ENCODE data around the gene MFAP4. TPM values are rescaled to one million over a fixed set of nuclear protein-coding genes. Genes with fewer than 3 reads are reported as not detected.

Gene MFAP4
- total and polyA plus RNA-seq, 5 donors: 92.8 to 160 (median 119) TPM

DNA sequence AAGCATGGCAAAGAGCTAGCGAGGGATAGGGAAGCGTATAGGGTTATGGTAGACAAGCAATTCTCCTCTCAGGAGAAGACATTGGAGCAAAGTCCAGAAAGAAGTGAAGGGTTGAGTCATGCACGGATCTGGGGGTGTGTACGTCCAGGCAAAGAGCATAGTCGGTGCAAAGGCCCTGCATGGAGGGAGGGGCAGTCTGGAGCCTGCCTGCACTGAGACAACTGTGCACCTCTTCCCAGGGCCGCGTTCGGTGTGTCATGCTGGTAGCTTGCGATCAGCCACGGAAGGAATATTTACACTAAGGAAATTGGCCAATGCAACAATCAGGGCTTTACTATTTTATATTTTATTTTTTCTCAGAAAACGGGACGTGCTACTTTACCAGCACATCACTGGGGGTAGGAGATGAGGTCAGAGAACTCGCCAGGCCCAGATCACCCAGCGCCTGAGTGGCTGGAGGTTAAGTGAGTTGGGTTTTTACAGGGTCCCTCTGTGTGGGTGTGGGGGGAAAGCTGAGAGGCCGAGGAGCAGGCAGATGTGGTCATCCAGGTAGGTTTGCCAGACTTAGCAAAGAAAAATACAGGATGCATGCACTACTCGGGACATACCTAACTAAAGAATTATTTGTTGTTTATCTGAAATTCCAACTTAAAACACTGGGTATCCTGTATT is 17.7 kb downstream of the MFAP4 start:
- Histone ChIP-seq H3K27ac (ENCODE audit: low read length) (no peak overlapping the region), H3K27me3 (ENCODE audit: control insufficient read depth, insufficient read depth) (no peaks in the 10 kb centered on the region), H3K4me1 (ENCODE audit: control insufficient read depth, insufficient read depth, low read length) (peaks cover 2% of the 10 kb centered on the region), H3K4me3 (ENCODE audit: low read length) (no peak overlapping the region), H3K9me3 (ENCODE audit: control insufficient read depth, low read length) (no peaks in the 10 kb centered on the region)
- ATAC-seq (no peak), DNase-seq (no peak)
- 92% methylated on average over 16 of the region's 16 CpGs for WGBS
- intact Hi-C loops (cut with DNase I): loop anchor here in 3 of 4 donors (10.0 kb wide), 1 partner anchor 396 kb away; no protein-coding TSS in a partner anchor

DNA sequence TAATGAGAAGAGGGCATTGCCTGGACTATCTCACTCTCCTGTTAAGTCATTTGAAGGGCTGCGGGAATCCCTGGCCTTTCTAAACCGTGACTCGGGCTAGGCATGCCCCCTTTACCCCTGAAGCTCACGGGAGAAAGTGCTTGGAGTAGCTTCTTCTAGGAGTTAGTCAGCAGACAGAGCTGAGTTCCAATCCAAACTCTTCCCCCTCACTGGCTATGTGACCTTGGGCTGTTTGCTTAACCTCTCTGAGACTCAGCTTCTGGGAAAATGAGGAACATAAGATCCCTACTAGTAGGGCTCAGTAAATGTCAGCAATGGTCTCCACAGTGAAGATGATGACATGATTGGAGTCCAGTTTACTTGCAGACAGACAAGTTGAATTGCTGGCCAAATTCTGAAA is 18.8 kb downstream of the MFAP4 start:
- peaks cover 2% of the 10 kb centered on the region for H3K4me1 ChIP-seq (ENCODE audit: control insufficient read depth, insufficient read depth, low read length)
- intact Hi-C loops (cut with DNase I): loop anchor here in 3 of 4 donors (10.0 kb wide), 1 partner anchor 397 kb away; no protein-coding TSS in a partner anchor
- no peak overlapping the region for H3K27ac ChIP-seq (ENCODE audit: low read length)
- no peak overlapping the region for H3K4me3 ChIP-seq (ENCODE audit: low read length)
- H3K9me3 ChIP-seq (ENCODE audit: control insufficient read depth, low read length): no peaks in the 10 kb centered on the region
- DNase-seq (no peak), ATAC-seq (no peak)
- H3K27me3 ChIP-seq (ENCODE audit: control insufficient read depth, insufficient read depth): no peaks in the 10 kb centered on the region
- WGBS: 79% methylated on average over 4 of the region's 4 CpGs

DNA sequence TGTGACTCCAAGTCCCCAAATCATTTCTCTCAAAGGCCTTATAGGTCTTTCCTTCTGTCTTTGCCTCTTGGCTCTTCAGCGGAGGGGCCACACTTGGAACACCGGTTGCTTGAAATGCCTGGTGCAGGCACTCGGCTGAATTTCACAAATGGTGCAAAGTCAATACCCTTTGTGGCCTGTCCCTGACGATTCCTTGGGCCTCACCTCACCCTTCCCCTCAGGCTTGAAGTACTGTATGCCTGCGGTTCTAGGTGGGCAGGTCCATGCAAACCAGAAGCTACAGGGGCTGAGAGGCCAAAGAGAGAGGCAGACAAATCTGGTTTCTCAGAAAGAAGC is 20.4 kb downstream of the MFAP4 start:
- H3K27me3 ChIP-seq (ENCODE audit: control insufficient read depth, insufficient read depth): no peaks in the 10 kb centered on the region
- no peak overlapping the region for H3K27ac ChIP-seq (ENCODE audit: low read length)
- no peak overlapping the region for H3K4me3 ChIP-seq (ENCODE audit: low read length)
- H3K9me3 ChIP-seq (ENCODE audit: control insufficient read depth, low read length): no peaks in the 10 kb centered on the region
- no peak for DNase-seq
- intact Hi-C loops (cut with DNase I): loop anchor here in 3 of 4 donors (10.0 kb wide), 1 partner anchor 398 kb away; no protein-coding TSS in a partner anchor
- peaks cover 4% of the 10 kb centered on the region for H3K4me1 ChIP-seq (ENCODE audit: control insufficient read depth, insufficient read depth, low read length)
- WGBS: 91% methylated on average over 5 of the region's 5 CpGs
- no peak for ATAC-seq

DNA sequence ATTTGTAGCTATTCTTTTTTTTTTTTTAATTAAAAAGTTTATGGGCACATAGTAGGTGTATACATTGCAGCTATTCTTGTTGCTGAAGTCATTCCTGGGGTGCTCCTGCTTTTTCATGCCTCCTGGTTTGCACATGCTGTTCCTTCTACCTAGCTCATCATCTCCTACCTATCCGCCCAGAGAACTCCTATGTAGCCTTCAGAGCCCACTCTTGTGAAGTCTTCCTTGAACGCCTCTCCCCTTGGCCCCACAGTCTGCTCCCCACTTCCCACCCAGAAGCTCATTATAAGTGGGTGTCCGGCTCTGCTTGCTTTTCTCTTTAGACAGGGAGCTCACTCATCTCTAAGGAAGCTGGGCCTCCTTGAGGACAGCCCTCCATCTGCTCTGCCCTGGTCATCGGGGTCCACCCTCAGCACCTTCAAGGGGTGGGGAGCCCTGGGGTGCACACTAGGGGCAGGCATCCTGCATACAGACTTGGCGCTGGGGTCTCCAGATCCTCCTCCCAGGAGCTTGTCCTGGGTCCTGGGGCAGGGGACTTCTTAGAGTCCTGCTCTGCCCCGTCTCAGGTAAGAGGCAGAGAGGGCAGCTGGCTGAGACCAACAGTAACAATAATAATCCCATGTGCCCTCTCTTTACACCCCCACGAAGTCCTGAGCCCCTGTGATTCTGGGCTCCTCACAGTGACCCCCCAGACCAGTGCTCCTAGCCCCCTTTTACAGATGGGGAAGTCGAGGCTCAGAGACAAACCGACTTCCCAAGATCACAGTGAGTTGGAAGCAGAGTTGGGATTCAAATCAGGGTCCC is 21.0 kb downstream of the MFAP4 start:
- H3K4me3 ChIP-seq (ENCODE audit: low read length): no peak overlapping the region
- DNase-seq (no peak), ATAC-seq (no peak)
- 90% methylated on average over 9 of the region's 9 CpGs for WGBS
- H3K27me3 ChIP-seq (ENCODE audit: control insufficient read depth, insufficient read depth): no peaks in the 10 kb centered on the region
- intact Hi-C loops (cut with DNase I): loop anchor here in 3 of 4 donors (10.0 kb wide), 1 partner anchor 399 kb away; no protein-coding TSS in a partner anchor
- H3K9me3 ChIP-seq (ENCODE audit: control insufficient read depth, low read length): no peaks in the 10 kb centered on the region
- no peak overlapping the region for H3K27ac ChIP-seq (ENCODE audit: low read length)
- peaks cover 4% of the 10 kb centered on the region for H3K4me1 ChIP-seq (ENCODE audit: control insufficient read depth, insufficient read depth, low read length)

DNA sequence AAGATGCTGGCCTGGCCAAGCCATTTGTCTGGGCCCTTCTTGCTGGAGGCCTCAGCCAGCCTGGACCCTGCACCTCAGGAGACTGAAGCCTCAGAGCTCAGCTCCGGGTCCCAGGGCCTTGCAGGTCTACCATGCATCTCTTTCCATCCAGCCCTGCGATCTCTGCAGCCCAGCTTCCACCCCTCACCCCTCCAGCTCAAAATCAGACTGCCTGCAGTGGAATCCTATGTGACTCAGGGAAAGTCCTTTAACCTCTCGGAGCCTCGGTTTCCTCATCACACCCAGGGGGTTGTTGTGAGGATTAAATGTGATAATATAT is 21.5 kb downstream of the MFAP4 start:
- intact Hi-C loops (cut with DNase I): loop anchor here in 3 of 4 donors (10.0 kb wide), 1 partner anchor 399 kb away; no protein-coding TSS in a partner anchor
- DNase-seq: no peak
- Histone ChIP-seq H3K27me3 (ENCODE audit: control insufficient read depth, insufficient read depth) (no peaks in the 10 kb centered on the region), H3K27ac (ENCODE audit: low read length) (no peak overlapping the region), H3K4me1 (ENCODE audit: control insufficient read depth, insufficient read depth, low read length) (peaks cover 4% of the 10 kb centered on the region), H3K4me3 (ENCODE audit: low read length) (no peak overlapping the region), H3K9me3 (ENCODE audit: control insufficient read depth, low read length) (no peaks in the 10 kb centered on the region)
- ATAC-seq: no peak
- WGBS: 89% methylated on average over 4 of the region's 4 CpGs

DNA sequence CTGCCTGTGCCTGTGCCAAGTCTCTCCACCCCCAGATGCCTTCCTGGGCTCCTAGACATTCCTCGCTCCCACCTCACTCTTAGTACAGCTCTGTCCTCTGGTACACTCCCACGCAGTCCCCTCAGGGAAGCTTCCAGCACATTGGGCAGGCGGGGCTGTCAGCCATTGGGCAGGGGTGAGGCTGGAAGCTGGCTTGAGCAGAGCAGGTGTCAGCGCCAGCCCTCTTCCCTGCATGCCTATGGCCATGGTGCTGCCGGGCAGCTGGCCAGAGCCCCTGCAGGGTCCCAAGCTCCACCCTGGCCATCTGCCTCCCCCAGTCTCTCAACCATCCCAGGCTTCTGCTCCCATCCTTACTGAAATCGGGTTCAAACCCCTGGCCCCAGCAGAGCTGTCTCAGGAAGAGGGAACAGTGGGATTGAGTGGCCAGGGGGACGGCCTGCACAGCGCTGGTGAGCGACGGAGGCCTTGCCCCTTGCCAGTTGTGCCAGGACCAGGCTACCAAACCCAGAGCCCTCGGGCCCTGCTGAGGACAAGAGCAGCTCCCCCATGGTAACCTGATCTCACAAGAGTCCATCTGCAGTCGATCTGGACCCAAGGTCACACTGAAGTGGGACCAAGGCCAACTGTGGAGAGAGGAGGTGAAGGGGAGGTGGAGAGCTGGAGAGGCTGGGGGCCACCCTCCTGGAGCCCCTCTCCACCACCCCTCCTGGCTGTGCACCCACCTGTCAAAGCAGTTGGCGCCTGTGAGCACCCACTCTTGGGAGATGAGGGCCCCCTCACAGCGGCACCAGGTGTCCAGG is 22.1 kb downstream of the MFAP4 start:
- intact Hi-C loops (cut with DNase I): loop anchor here (5.0 to 10.0 kb wide), 2 partner anchors 82 to 400 kb away; no protein-coding TSS in a partner anchor
- DNase-seq: peak in 1 of 3 donors; percentile 46
- ATAC-seq: no peak
- Histone ChIP-seq H3K27me3 (ENCODE audit: control insufficient read depth, insufficient read depth) (no peaks in the 10 kb centered on the region), H3K9me3 (ENCODE audit: control insufficient read depth, low read length) (no peaks in the 10 kb centered on the region), H3K4me3 (ENCODE audit: low read length) (no peak overlapping the region), H3K27ac (ENCODE audit: low read length) (no peak overlapping the region), H3K4me1 (ENCODE audit: control insufficient read depth, insufficient read depth, low read length) (peaks cover 2% of the 10 kb centered on the region)
- WGBS: 78% methylated on average over 14 of the region's 14 CpGs

DNA sequence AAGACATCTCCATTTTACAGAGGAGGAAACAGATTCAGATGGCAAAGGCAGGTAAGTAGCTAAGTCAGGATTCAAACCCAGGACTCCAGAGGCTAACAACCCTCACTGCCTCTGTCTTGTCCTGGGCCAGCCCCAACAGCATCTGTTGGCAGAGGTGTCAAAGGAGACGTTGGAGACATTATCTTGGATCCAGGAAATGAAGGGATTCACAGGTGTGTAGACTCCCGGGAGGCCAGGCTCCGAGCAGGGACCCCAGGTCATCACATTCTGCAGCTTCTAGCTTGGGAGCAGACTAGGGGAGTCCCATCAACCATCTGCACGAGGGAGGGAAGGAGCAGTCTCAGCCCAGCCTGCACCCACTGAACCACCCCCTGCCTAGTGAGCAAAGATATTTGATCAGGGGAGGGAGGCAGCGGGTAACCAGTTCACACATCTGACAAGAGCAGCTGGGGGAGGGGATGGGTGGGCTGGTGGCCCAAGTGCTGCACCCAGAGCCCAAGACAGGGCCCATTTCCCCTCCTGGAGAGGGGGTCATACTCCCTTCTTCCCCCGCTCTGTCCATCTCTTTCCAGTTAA is 23.4 kb downstream of the MFAP4 start:
- no peaks in the 10 kb centered on the region for H3K9me3 ChIP-seq (ENCODE audit: control insufficient read depth, low read length)
- intact Hi-C loops (cut with DNase I): loop anchor here (2.0 to 10.0 kb wide), 4 partner anchors 81 to 401 kb away; no protein-coding TSS in a partner anchor
- WGBS: 52% methylated on average over 6 of the region's 6 CpGs
- ATAC-seq (no peak), DNase-seq (no peak)
- no peaks in the 10 kb centered on the region for H3K27me3 ChIP-seq (ENCODE audit: control insufficient read depth, insufficient read depth)
- H3K4me3 ChIP-seq (ENCODE audit: low read length): no peak overlapping the region
- H3K4me1 ChIP-seq (ENCODE audit: control insufficient read depth, insufficient read depth, low read length): peaks cover 2% of the 10 kb centered on the region
- no peak overlapping the region for H3K27ac ChIP-seq (ENCODE audit: low read length)

DNA sequence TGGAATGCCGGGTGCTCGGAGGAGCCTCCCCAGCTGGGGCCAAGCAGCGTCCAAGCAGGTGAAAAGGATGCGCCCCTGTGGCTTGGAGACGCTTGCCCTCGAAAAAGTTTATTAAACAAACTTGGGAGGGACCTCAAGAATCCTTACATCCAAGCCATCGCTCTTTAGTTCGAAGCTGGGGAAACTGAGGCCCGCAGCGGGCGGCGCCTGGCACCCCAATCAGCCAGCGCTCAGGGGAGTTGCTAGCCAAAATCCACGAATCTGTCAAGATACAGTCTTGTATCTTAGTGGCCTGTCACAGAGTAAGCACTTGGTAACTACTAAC is 23.9 kb downstream of the MFAP4 start:
- Histone ChIP-seq H3K27me3 (ENCODE audit: control insufficient read depth, insufficient read depth) (no peaks in the 10 kb centered on the region), H3K27ac (ENCODE audit: low read length) (no peak overlapping the region), H3K9me3 (ENCODE audit: control insufficient read depth, low read length) (no peaks in the 10 kb centered on the region), H3K4me3 (ENCODE audit: low read length) (no peak overlapping the region), H3K4me1 (ENCODE audit: control insufficient read depth, insufficient read depth, low read length) (peaks cover 2% of the 10 kb centered on the region)
- intact Hi-C loops (cut with DNase I): loop anchor here (2.0 to 10.0 kb wide), 4 partner anchors 82 to 402 kb away; no protein-coding TSS in a partner anchor
- ATAC-seq (no peak), DNase-seq (no peak)
- 28% methylated on average over 14 of the region's 14 CpGs for WGBS

DNA sequence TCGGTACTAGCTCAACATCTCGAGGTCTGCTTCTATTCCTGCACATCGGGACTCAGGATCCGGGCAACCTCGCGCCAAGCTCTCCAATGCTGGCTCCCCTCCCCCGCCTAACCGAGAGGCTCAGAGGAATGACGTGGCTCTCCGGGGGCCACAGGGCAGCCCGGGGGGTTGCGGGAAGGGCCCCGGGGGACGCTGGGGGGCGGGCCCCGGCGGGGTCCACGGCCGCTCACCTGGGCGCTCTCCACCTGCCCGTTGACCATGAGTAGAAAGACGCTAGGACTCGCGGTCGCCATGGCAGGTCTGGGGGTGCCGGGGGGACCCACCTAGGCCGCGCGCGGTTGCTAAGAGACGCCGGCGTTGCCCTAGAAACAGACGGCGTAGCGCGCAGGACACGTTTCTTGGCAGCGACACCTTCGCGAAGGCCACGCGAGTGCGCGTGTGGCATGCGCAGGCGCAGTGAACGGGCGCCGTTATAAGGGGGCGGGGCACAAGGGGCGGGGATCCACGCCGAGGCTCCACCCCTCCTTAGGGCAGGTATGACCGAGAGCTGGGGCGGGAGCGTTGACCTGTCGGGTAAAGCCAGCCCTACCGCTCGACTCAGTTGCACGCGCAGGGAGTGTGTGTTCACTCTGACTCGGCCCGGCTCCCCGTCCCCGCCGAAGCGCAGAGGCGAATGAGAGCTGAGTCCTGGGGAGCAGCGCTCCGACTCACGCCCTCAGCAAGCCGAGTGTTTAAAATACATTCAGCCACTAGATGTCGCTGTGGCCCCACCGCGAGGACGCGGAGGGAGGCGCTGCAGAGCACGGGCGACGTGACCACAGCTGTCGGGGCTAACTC is 24.5 kb downstream of the MFAP4 start, which contains the start of gene B9D1:
Gene B9D1 (minus strand): TSS at position 447 of the 837 bp plus-strand sequence. CDS start 154 bp downstream, at position 293.
- peak within 1 kb of the TSS; percentile 52 for H3K4me3 ChIP-seq (ENCODE audit: low read length)
- peaks cover 2% of the 10 kb centered on the region for H3K4me1 ChIP-seq (ENCODE audit: control insufficient read depth, insufficient read depth, low read length)
- H3K27ac ChIP-seq (ENCODE audit: low read length): no peak within 1 kb of the TSS
- intact Hi-C loops (cut with DNase I): loop anchor here (2.0 to 10.0 kb wide), 4 partner anchors 82 to 402 kb away; no protein-coding TSS in a partner anchor
- WGBS: under 1% methylated on average over 83 of the region's 83 CpGs
- H3K27me3 ChIP-seq (ENCODE audit: control insufficient read depth, insufficient read depth): no peaks in the 10 kb centered on the region
- H3K9me3 ChIP-seq (ENCODE audit: control insufficient read depth, low read length): no peaks in the 10 kb centered on the region
- peak; percentile 93 to 97 (median 97) for DNase-seq
- ATAC-seq: peak; percentile 94

DNA sequence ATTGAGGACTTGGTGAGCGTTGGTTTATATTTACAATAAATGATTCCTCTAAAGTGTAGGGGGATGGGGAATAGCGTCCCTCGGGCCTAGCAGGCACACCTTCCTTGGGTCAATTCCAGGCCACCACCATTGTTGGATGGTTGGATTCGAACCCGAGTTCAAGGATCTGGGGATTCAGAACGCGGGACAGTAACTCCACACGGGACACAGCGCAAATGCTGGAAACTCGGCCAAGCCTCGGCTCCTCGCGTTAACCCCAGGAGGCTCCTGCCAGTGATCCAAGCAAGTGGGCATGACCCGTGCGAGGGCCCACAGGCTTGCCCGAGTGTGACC is 25.1 kb downstream of the MFAP4 start:
- ATAC-seq: no peak

More for the DNA sequence above, 25.1 kb downstream of the MFAP4 start:
- H3K4me3 ChIP-seq (ENCODE audit: low read length): peak overlapping the region; percentile 52
- H3K27ac ChIP-seq (ENCODE audit: low read length): no peak overlapping the region
- DNase-seq: no peak
- intact Hi-C loops (cut with DNase I): loop anchor here (2.0 to 10.0 kb wide), 4 partner anchors 83 to 403 kb away; no protein-coding TSS in a partner anchor
- H3K27me3 ChIP-seq (ENCODE audit: control insufficient read depth, insufficient read depth): no peaks in the 10 kb centered on the region
- H3K4me1 ChIP-seq (ENCODE audit: control insufficient read depth, insufficient read depth, low read length): peaks cover 2% of the 10 kb centered on the region
- no peaks in the 10 kb centered on the region for H3K9me3 ChIP-seq (ENCODE audit: control insufficient read depth, low read length)
- WGBS: 19% methylated on average over 16 of the region's 16 CpGs

All from right cardiac atrium (tissue), 5 donors.